ENCODE results near the gene APOB.
A peak's percentile ranks its signal among the peaks of the same experiment; 100 is the strongest.

APOB gene

DNA sequence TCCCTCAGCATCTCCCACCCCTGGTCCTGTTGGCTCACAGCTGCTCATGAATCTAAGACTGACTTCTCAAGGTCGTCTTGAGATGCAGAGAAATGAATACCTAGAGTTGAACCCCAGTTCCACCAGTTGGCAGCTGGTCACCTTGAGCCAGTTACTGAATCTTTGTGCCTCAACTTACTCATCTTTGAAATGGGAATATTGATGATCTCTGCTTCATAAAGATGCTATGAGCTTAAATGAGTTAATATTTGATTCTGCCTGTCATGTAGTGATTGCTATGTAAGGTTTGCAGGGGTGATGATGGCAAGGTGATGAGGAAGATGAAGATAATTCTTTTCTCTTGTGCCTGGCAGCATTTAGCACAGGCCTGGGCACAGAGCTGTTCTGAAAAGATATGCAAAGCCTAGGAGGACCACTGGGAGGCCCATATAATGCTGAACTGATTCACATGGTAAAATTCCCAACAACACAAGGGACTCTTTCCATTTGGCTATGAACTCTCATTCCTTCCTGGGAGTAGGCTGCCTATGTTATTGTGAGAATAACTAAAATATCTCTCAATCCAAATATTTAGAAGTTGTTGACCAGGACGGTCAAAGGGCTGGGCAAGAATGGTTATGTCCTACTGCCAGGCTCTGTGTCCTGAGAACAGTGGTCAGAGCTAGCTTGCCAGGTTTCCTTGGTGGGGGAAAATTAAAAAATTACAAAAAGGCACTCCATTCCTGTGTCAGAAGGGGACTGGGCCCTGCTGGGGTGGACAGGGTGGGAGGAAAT lies 70.9 kb downstream of the APOB start:
- DNase-seq: no peak

DNA sequence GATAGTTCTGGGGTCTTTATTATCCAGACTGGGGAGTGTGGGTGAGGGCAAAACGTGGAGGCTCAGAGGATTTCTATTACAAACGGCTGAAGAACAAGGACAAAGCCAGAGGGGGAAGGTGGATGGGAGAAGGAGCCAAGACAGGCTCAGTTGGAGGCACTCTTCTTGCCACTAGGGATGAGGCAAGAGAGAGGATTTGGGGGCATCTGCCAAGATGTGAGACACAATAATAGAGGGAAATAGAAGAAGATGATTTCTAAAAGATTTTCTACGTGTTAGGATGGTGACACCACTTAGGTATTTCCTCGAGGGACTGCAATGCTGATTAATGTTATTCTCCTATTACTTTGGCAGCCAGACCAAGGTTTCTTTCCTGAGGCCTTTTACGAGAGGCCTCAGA lies 71.8 kb downstream of the APOB start:
- DNase-seq: no peak

DNA sequence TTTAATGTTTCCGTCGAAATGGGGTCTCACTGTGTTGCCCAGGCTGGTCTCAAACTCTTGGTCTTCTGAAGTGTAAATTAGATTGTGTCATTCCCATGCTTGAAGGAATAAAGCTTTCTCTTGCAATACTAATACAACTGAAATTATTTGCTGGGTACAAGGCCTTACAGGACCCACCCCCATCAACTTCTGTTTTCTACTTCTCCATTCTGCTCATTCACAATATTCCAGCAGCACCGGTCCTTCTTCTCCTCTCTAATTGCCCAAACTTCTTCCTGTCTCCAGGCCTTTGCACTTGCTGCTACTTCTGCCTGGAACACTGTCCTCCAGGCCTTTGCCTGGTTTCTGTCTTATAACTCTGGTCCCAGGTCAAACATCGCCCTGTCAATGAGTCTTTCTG lies 73.8 kb downstream of the APOB start:
- DNase-seq: no peak

DNA sequence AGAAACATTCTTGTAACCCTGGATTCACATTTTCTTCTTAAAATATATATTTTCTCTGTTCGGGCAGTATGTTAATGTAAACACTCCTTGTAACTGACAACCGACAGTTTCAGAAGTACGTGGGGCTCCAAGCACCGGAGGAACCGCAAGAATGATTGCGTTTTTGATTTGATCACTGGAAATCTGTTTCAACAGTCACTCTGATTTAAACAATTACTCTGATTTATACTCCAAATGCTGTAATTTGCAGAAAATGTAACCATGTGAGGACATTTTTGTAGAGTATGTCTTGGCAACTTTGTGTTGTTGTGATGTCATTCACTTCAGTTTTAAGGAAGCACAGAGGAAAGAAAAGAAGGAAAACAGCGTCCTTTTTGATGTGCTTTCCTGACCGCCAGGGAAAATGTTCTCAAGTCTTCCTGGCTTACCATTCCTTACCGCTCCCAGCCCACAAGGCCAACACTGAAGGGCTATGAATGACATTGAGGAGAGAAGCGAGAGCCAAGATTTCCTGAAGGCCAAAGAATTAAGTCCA lies 77.7 kb downstream of the APOB start:
- DNase-seq: no peak

DNA sequence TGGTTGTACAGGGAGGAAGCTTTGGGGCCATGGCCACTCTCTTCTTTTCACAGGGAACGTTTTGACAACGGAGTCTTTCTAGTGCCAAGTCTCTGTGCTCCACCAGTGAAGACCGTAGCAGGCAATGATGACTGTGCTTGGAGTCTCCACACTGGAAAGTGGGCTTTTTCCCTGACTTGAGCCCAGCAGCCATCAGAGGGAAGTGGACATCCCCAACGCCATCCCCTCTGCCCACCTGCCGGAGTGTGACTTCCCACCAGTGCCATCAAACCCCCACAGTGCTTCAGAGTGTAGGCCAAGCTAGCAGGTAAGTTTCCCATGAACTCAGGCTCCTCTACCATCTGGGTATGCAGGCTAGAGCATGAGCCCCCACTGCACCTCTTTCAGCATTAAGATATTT lies 78.7 kb downstream of the APOB start:
- DNase-seq: no peak

DNA sequence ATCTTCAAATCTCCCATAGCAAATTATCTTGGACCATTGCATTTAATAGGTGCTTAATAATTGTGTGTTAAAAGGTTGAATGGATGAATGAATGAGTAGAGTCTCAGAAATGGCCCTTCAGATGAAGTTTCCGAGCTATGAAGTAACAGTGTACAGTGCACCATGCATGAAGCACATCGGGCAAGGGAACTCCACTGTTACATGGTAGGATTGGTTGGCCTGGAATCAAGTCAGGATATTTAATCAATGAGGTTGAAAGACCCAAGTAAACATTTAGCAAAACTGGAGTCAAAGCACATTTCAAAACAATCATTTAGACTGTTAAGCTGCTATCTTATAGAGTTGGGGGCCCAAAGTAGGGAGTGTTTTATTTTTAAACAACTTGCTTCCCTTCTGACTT lies 80.0 kb downstream of the APOB start:
- no peak for DNase-seq

DNA sequence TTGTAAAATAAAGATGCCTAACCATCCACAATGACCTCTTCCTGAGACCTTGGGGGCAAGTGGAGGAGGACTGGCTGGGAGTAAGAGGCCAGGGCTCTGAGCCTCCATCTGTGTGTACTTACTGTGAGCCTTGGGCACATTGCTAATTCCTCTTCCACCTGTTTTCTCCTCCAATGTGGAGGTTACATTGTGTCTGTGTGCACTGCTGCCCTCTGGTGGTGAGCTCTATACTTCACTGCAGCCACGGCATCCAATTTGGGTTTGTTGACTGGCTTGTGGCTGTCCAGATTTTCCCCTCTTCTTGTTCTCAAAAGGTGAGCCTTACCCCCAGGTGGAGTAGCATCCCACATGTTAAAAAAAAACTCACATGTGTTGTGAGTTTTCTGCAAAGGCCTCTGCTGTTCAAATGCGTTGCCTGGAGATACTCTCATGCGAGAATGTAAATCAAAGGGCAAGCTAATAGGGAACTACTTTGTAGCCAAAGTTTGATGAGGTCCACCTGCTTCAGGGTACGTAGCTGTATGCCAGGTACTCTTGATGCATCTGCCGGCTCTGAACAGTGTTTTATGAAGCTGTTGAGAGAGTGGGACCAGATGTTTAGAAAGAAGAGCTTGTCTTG lies 80.8 kb downstream of the APOB start:
- DNase-seq: peak; percentile 48

DNA sequence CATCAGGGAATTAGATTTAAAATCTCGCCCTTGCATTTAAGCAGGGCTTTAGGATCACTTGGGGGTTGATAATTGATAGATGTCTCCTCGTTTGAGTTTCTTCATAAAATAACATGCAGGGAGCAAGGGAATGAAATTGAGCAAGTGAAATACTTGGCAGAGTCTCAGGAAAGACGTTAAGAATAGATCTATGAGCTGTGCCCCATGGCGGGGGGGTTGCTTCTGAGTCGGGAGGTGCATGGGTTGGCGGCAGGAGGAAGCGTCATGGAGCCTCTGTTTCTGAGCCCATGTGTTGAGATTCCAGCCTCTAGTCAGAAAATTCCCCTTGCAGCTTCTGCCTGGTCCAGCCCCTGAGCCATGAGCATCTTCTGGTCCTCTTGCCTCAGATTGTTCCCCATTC lies 82.0 kb downstream of the APOB start:
- no peak for DNase-seq

DNA sequence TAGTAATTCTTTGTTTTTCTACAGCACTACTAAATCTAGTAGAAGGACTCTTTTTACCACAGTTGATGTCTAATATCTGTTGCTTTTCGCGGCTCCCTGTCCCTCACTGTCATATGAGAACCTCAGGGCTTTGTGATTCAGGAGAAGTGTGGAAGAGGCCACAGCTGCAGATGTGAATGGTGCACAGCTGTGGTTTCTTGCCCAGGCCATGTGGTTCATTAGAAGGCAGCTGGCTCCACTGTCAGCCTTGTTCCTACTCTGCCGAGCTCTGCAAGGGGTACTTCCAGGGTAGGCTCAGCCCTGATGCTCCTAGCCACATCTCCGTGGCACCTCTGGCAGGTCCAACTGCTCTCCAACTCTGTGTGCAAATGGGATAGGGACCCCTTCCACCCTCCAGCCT lies 83.9 kb downstream of the APOB start:
- DNase-seq: no peak

DNA sequence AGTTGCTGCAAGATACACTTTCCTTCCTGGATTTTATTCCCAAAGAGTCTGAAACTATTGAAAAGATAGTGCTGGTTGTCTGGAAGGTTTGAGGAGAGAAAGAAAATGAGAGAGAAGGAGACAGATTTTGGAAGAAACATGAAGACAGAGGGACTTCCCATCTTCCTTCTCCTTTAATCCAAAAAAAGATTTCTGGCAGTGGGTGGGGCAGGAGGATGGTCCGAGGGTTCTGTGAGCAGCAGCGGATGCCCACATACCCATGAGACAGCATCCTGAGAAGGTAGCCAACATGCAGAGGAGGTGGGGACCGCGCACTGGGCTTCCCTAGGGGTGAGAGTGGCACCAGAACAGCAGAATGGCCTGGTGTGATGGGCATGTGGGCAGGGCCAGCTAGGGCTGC lies 84.6 kb downstream of the APOB start:
- DNase-seq: no peak

DNA sequence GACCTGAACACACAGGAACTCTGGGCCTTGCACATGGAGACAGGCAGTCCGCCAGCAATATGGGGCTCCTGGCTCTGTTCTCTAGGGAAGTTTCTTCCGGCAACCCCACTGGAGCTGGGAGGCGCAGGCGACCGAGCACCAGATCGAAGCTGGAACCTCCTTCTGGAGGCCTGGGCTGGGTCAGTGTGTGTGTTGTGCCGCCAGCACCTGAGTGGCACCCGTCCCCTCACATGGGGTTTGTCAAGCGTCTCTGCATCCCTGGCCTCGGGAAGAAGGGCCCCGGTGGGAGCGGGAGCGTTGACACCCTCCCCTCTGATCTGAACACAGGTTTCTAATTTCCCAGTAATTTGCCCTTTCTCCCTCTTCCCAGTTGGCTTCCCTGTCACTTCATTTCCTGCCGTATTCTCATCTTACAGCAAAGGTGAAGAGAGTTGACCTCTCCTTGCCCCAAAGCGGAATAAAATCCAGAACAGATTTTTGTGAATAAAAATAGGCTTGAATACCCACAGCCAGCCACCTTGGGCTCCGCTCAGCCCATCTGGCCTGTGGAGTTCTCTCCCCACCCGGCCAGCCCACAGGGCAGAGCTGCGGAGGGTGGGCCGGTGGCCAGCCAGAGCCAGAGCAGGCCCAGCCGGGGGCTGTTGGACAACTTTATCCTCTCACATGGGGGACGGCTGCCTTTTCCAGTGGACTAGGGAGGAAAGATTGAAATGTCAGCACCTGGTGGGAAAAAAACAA lies 85.9 kb downstream of the APOB start:
- DNase-seq: no peak

DNA sequence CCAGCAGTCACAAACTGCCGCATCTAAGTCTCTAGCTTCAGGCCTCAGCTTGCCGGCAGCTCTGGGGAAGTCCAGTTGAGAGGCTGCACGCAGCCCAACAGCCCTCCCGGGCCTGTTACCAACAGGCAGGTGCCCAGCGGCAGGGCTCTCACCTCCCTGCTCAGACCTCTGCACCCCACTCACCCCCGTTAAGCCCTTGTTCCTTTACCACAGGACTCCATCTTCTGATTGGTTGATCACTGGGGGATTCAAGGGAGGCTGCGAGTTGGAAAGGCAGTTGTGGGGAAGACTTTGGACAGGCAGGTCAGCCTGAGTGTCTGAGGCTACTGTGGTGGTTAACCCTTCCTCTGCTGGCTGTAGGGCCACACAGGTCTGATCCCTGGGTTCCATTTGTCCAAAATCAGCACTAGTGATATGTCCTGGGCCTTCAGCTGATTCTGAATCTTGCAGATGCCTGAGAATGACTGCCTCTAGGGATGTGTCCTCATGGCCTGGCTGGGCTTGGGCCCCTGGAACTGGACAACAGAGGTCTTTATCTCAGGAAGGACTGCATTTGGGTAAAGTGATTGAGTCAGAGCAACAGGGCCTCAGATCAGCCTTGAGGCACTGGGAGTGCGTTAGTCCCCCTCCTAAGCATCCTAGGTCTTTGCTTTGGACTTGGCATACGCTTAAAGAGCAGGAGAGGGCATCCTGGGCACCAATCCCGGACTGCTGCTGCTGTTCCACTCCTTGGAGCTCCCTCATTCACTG lies 88.4 kb downstream of the APOB start:
- no peak for DNase-seq

DNA sequence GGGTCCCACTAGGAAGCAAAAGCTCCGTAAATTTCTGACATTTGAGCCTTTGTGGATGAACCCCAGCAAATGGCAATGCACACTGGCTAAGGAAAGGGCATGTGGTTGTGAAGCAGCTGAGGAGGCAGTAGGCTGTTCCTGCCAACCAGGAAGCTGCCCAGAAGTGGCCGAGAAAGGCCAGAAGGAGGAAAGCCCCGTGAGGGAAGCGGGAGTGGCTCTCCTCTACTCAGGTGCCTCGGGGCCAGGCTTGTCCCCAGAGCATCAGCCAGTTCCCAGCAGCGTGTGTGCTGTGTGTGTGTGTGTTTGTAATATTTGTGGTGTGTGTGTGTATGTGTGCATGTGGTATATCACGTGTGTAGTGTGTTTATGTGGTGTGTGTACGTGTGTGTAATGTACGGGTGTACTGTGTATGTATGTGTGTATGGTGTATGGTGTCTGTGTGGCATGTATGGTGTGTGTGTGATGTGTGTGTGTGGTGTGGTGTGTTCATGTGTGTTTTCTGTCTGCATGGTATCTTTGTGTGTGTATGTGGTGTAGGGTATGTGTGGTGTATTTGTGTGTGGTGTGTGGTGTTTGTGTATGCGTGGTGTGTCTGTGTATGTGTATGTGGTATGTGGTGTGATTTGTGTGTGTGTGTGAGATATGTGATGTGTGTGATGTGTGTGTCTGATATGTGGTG lies 90.6 kb downstream of the APOB start:
- no peak for DNase-seq
